Urinary bladder (tissue), 4 donors: Measurements from ENCODE around the gene KCTD13. TPM values are rescaled to one million over a fixed set of nuclear protein-coding genes. Genes with fewer than 3 reads are reported as not detected.
"Not testable (repeated sequence)": the region's sequence is repeated elsewhere in the genome, so short reads cannot be mapped to it uniquely, and the experiment has no call there.

Experiments used
- DNase-seq: peaks from one replicate; pipeline ENCODE4 v3.0.0-alpha.2; 2015; ENCODE audit errors: extremely low spot score
- H3K27ac ChIP-seq: one replicate; pipeline ENCODE4 v1.5.1; 2013; ENCODE audit warnings: low read depth, mild to moderate bottlenecking, moderate library complexity
- H3K36me3 ChIP-seq: one replicate; pipeline ENCODE4 v1.6.1; 2013; ENCODE audit warnings: mild to moderate bottlenecking, moderate library complexity; ENCODE audit not compliant: insufficient read depth
- H3K4me1 ChIP-seq: one replicate; pipeline ENCODE4 v1.6.1; 2013; ENCODE audit warnings: mild to moderate bottlenecking, moderate library complexity; ENCODE audit not compliant: insufficient read depth
- H3K4me3 ChIP-seq: one replicate; pipeline ENCODE4 v1.5.1; 2013; ENCODE audit warnings: low read depth, low read length
- WGBS: extraction: QIAGEN DNeasy Blood & Tissue Kit; methylation state at CpG from one replicate; pipeline ENCODE4 v1.1.7; 2013; 5-methylcytosine and 5-hydroxymethylcytosine counted together
- polyA plus RNA-seq: library from polyadenylated mRNA; stranded (reverse); fragments of 200-250 nt; gene quantifications from one replicate; pipeline ENCODE4 v1.2.3, GENCODE V29; 2013
- total RNA-seq: library from RNA; depleted of rRNA; stranded (reverse); fragments of >200 nt; gene quantifications from one replicate; pipeline ENCODE4 v1.2.3, GENCODE V29; 2014
- donor health status: healthy with polysubstance abuse.
- donor health status: healthy.

Gene KCTD13
- total and polyA plus RNA-seq, 2 donors: 10.4 to 20.9 TPM

GRCh38 chr16:29925105-29925756 is 795 bp downstream of the KCTD13 start:
- DNase-seq: no peak
- H3K36me3 ChIP-seq: no peaks in the 10 kb centered on the region
- peak overlapping the region; percentile 90 for H3K4me3 ChIP-seq
- no peak overlapping the region for H3K27ac ChIP-seq
- no peaks in the 10 kb centered on the region for H3K4me1 ChIP-seq
- 9% methylated on average over 9 of the region's 9 CpGs for WGBS

- H3K4me3 ChIP-seq: no peak overlapping the region
- 95% methylated on average over 12 of the region's 12 CpGs for WGBS
- no peaks in the 10 kb centered on the region for H3K4me1 ChIP-seq
- DNase-seq: no peak
- H3K36me3 ChIP-seq: peaks cover 3% of the 10 kb centered on the region
- no peak overlapping the region for H3K27ac ChIP-seq
Measured at GRCh38 chr16:29922986-29923501, 3.0 kb downstream of the KCTD13 start.

GRCh38 chr16:29922326-29922725 is 3.7 kb downstream of the KCTD13 start:
- Histone ChIP-seq H3K4me3 (no peak overlapping the region), H3K36me3 (peaks cover 3% of the 10 kb centered on the region), H3K4me1 (no peaks in the 10 kb centered on the region), H3K27ac (no peak overlapping the region)
- 89% methylated on average over 2 of the region's 2 CpGs for WGBS
- no peak for DNase-seq

GRCh38 chr16:29921034-29921385 is 5.0 kb downstream of the KCTD13 start:
- Histone ChIP-seq H3K27ac (no peak overlapping the region), H3K4me3 (no peak overlapping the region), H3K4me1 (no peaks in the 10 kb centered on the region), H3K36me3 (peaks cover 3% of the 10 kb centered on the region)
- DNase-seq: no peak
- 68% methylated on average over 3 of the region's 3 CpGs for WGBS

- no peak for DNase-seq
- Histone ChIP-seq H3K4me1 (no peaks in the 10 kb centered on the region), H3K27ac (no peak overlapping the region), H3K36me3 (peaks cover 3% of the 10 kb centered on the region), H3K4me3 (no peak overlapping the region)
- WGBS: 85% methylated on average over 6 of the region's 6 CpGs
Measured at GRCh38 chr16:29920288-29921033, 5.6 kb downstream of the KCTD13 start.

GRCh38 chr16:29916979-29917378 is 9.0 kb downstream of the KCTD13 start:
- WGBS: 97% methylated on average over 1 of the region's 1 CpG
- DNase-seq: no peak
- H3K36me3 ChIP-seq: peaks cover 3% of the 10 kb centered on the region
- H3K4me3 ChIP-seq: no peak overlapping the region
- H3K27ac ChIP-seq: no peak overlapping the region
- no peaks in the 10 kb centered on the region for H3K4me1 ChIP-seq

- no peaks in the 10 kb centered on the region for H3K4me1 ChIP-seq
- no peak overlapping the region for H3K27ac ChIP-seq
- DNase-seq: no peak
- no peak overlapping the region for H3K4me3 ChIP-seq
- peaks cover 3% of the 10 kb centered on the region for H3K36me3 ChIP-seq
- WGBS: 85% methylated on average over 6 of the region's 6 CpGs
Measured at GRCh38 chr16:29915590-29916247, 10.3 kb downstream of the KCTD13 start.

- no peak overlapping the region for H3K27ac ChIP-seq
- no peak overlapping the region for H3K4me3 ChIP-seq
- no peaks in the 10 kb centered on the region for H3K4me1 ChIP-seq
- 94% methylated on average over 8 of the region's 8 CpGs for WGBS
- DNase-seq: no peak
- H3K36me3 ChIP-seq: no peaks in the 10 kb centered on the region
Measured at GRCh38 chr16:29913514-29913913, 12.5 kb downstream of the KCTD13 start.

GRCh38 chr16:29912087-29912486 is 13.9 kb downstream of the KCTD13 start:
- H3K36me3 ChIP-seq: no peaks in the 10 kb centered on the region
- H3K4me3 ChIP-seq: no peak overlapping the region
- H3K4me1 ChIP-seq: no peaks in the 10 kb centered on the region
- whole genome bisulfite sequencing: 76% methylated on average over 11 of the region's 11 CpGs
- no peak for DNase-seq
- H3K27ac ChIP-seq: no peak overlapping the region

- H3K4me1 ChIP-seq: no peaks in the 10 kb centered on the region
- no peaks in the 10 kb centered on the region for H3K36me3 ChIP-seq
- 79% methylated on average over 15 of the region's 15 CpGs for WGBS
- H3K4me3 ChIP-seq: no peak overlapping the region
- H3K27ac ChIP-seq: no peak overlapping the region
- no peak for DNase-seq
Measured at GRCh38 chr16:29911676-29912010, 14.4 kb downstream of the KCTD13 start.

GRCh38 chr16:29910819-29911675 is 15.0 kb downstream of the KCTD13 start:
- no peaks in the 10 kb centered on the region for H3K4me1 ChIP-seq
- H3K27ac ChIP-seq: no peak overlapping the region
- H3K4me3 ChIP-seq: no peak overlapping the region
- DNase-seq: no peak
- H3K36me3 ChIP-seq: no peaks in the 10 kb centered on the region
- WGBS: 84% methylated on average over 20 of the region's 20 CpGs

- WGBS: 95% methylated on average over 6 of the region's 6 CpGs
- not testable (repeated sequence) for H3K4me3 ChIP-seq, H3K27ac ChIP-seq, DNase-seq, H3K36me3 ChIP-seq, H3K4me1 ChIP-seq
Measured at GRCh38 chr16:29909851-29910250, 16.2 kb downstream of the KCTD13 start.

GRCh38 chr16:29909391-29909790 is 16.6 kb downstream of the KCTD13 start:
- H3K36me3 ChIP-seq: no peaks in the 10 kb centered on the region
- no peak overlapping the region for H3K4me3 ChIP-seq
- 73% methylated on average over 2 of the region's 2 CpGs for WGBS
- H3K4me1 ChIP-seq: no peaks in the 10 kb centered on the region
- H3K27ac ChIP-seq: no peak overlapping the region
- no peak for DNase-seq
